Immature natural killer cell (primary cell): Measurements from ENCODE around the gene ASAH2. TPM values are rescaled to one million over a fixed set of nuclear protein-coding genes. Genes with fewer than 3 reads are reported as not detected.
A peak's percentile ranks its signal among the peaks of the same experiment; 100 is the strongest.

Experiments
- DNase-seq, 3 donors: peaks; one replicate each; pipeline ENCODE4 v3.0.0; 2022; ENCODE audit warnings: mixed read lengths in 1 of 3
- H3K27ac Mint-ChIP-seq, 6 donors: one replicate each; pipeline ENCODE4 v1.8.0; 2020; ENCODE audit warnings: mixed read lengths in 6 of 6, mild to moderate bottlenecking in 5 of 6, inconsistent platforms in 4 of 6, moderate library complexity in 3 of 6
- H3K27me3 Mint-ChIP-seq, 3 donors: one replicate each; pipeline ENCODE4 v1.8.0; 2020 to 2021; ENCODE audit warnings: low read depth in 3 of 3, mild to moderate bottlenecking in 3 of 3, mixed read lengths in 3 of 3, moderate library complexity in 3 of 3, inconsistent platforms in 1 of 3
- H3K36me3 Mint-ChIP-seq, 3 donors: one replicate each; pipeline ENCODE4 v1.8.0; 2020; ENCODE audit warnings: mixed read lengths in 3 of 3, inconsistent platforms in 2 of 3, mild to moderate bottlenecking in 2 of 3
- H3K4me1 Mint-ChIP-seq, 2 donors: one replicate each; pipeline ENCODE4 v1.8.0; 2020; ENCODE audit warnings: inconsistent platforms in 2 of 2, mild to moderate bottlenecking in 2 of 2, mixed read lengths in 2 of 2, moderate library complexity in 1 of 2
- H3K4me3 Mint-ChIP-seq, 5 donors: one replicate each; pipeline ENCODE4 v1.8.0; 2020; ENCODE audit warnings: mild to moderate bottlenecking in 5 of 5, mixed read lengths in 5 of 5, inconsistent platforms in 3 of 5, moderate library complexity in 3 of 5
- H3K9me3 Mint-ChIP-seq, 6 donors: one replicate each; pipeline ENCODE4 v1.8.0; 2020; ENCODE audit warnings: mild to moderate bottlenecking in 6 of 6, mixed read lengths in 6 of 6, inconsistent platforms in 4 of 6, moderate library complexity in 3 of 6
- polyA plus RNA-seq, 3 donors: library from polyadenylated mRNA; unstranded; fragments of 300-500 nt; fragmentation: Illumina TruSeq; gene quantifications; one replicate each; pipeline ENCODE4 v1.2.3, GENCODE V29; 2021

The ASAH2 gene
- 1 to 10 TPM in 2 of 3 donors, under 1 TPM in 1; 0.93 to 1.5 (median 1.2) TPM for polyA plus RNA-seq

DNA sequence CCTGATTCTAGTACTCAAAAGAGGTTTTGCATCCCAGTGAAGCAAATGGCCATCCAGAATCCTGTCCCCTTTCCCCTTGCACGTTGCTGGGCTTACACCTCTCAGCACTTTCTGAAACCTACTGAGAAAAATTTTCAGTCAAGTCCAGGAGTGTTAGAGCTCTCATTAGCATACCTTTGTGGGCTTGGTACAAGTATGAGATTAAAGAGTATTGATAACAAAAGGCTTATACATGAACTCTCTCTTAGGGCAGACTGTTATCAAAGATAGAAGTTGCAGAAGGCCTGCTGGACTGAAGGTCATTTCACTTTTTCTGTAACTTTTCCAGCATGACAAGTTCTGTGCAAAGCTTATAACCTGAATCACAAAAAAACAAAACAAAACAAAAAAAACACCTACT lies at the start of gene ASAH2:
Gene ASAH2 (minus strand): TSS at position 123 of the 400 bp plus-strand sequence. CDS start 2,906 bp downstream, outside the sequence.
- peaks cover 0 to 2% (median 0%) of the 10 kb centered on the region in 6 donors for H3K9me3 Mint-ChIP-seq
- H3K4me1 Mint-ChIP-seq: no peaks in the 10 kb centered on the region
- no peaks in the 10 kb centered on the region for H3K36me3 Mint-ChIP-seq
- H3K27ac Mint-ChIP-seq: no peak within 1 kb of the TSS
- H3K27me3 Mint-ChIP-seq: peaks cover 0 to 14% (median 0%) of the 10 kb centered on the region in 3 donors
- no peak within 1 kb of the TSS for H3K4me3 Mint-ChIP-seq
- DNase-seq: no peak

DNA sequence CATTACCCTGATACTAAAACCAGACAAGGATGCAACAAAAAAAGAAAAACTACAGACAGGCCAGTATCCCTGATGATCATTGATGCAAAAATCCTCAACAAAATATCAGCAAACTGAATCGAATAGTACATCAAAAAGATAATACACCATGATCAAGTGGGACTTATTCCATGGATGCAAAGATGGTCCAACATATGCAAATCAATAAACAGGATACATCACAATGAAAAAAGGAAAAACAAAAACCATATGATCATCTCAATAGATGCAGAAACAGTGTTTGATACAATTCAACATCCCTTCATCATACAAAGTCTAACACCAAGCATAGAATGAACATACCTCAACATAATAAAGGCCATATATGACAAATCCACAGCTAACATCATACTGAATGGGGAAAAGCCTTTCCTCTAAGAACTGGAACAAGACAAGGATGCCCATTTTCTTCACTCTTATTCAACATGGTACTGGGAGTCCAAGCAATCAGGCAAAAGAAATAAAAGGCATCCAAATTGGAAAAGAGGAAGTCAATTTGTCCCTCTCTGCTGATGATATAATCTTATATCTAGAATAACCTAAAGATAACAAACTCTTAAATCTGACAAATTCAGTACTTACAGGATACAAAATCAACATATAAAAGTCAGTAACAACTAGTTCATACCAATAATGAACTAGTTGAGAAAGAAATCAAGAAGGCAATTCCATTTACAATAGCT lies 48.8 kb upstream of the ASAH2 start:
- Mint-ChIP-seq H3K27ac (no peak overlapping the region), H3K4me3 (no peak overlapping the region), H3K4me1 (peaks cover 0 to 1% of the 10 kb centered on the region in 2 donors), H3K27me3 (no peaks in the 10 kb centered on the region), H3K36me3 (peaks cover 3 to 20% (median 9%) of the 10 kb centered on the region in 3 donors), H3K9me3 (peaks cover 0 to 5% (median 2%) of the 10 kb centered on the region in 6 donors)
- DNase-seq: no peak

DNA sequence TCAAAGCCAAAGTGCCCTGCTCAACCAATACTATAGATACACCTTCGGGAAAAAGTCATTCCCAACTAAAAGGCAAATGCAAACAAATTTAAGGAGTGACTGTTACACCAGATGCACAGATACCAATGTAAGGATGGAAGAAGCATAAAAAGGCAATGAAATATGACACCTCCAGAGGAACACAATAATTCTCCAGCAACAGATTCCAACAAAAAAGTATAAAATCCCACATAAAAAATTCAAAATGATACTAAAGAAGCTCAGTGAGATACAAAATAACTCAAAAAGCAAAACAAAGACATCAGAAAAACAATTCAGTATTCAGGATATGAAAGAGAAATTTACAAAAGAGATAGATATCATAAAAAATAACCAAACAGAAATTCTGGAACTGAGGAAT lies 44.1 kb upstream of the ASAH2 start:
- Mint-ChIP-seq H3K27ac (no peak overlapping the region), H3K4me1 (no peaks in the 10 kb centered on the region), H3K27me3 (peaks cover 0 to 2% (median 2%) of the 10 kb centered on the region in 3 donors), H3K36me3 (peaks cover 0 to 16% (median 3%) of the 10 kb centered on the region in 3 donors), H3K9me3 (peaks cover 0 to 5% (median 2%) of the 10 kb centered on the region in 6 donors), H3K4me3 (no peak overlapping the region)
- no peak for DNase-seq

DNA sequence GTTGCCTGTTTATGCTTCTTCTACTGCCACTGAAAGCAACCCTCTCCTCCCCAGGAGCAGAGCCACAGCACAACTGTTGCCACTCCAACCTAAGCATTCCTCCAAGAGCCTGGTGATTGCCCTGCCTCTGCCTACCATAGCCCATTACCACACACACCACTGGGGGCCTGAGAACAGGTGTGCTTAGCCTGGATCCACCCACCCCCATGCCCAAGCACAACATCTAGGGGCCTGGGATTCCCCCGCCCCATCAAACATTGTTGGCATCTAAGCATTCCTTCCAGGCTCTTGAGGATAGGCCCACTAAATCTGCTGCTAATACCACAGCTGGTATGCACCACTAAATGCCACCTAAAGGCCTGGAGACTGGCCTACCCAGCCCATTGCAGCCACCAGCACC lies 43.3 kb upstream of the ASAH2 start:
- no peaks in the 10 kb centered on the region for H3K4me1 Mint-ChIP-seq
- DNase-seq: no peak
- peaks cover 0 to 16% (median 3%) of the 10 kb centered on the region in 3 donors for H3K36me3 Mint-ChIP-seq
- no peak overlapping the region for H3K4me3 Mint-ChIP-seq
- peaks cover 0 to 5% (median 2%) of the 10 kb centered on the region in 6 donors for H3K9me3 Mint-ChIP-seq
- H3K27me3 Mint-ChIP-seq: peaks cover 0 to 2% (median 2%) of the 10 kb centered on the region in 3 donors
- no peak overlapping the region for H3K27ac Mint-ChIP-seq

DNA sequence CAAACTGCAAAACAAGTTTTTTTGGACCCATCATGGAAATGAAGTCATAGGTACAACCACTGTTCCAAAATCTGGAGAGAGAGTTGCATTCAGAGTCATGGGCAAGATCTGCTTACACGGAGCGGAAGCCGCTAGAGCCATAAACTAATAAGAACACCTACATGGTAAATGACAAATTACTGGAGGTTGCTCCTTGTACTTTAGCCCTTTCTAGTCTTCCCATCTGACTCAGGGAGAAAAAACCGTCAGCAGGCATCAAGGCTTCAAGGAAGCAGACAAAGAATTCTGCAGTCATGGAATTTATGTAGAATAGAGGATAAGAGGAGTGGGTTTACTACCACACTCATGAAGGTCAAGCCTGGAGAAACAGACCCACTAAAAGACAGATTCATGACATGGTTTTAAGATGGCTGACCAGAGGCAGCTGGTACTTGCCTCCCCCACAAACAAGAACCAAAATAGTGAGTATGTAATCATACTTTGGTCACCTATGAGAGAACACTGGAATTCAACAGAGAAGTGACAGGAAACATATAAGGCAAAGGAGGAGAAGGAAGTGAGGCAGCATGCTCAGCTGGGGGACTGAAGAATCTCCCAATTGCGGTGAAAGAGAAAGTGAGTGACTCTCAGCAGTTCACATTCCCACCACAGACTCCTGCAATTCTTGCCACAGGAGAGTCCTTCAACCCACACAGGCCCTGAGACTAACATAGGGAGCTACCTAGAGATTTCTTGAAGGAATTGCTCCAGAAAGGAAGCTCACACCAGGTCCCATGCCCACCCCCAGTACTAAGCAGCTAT lies 42.4 kb upstream of the ASAH2 start:
- Mint-ChIP-seq H3K27me3 (peaks cover 0 to 2% (median 2%) of the 10 kb centered on the region in 3 donors), H3K36me3 (peaks cover 0 to 7% (median 0%) of the 10 kb centered on the region in 3 donors), H3K27ac (no peak overlapping the region), H3K4me1 (no peaks in the 10 kb centered on the region), H3K4me3 (no peak overlapping the region), H3K9me3 (peaks cover 0 to 5% (median 2%) of the 10 kb centered on the region in 6 donors)
- no peak for DNase-seq

DNA sequence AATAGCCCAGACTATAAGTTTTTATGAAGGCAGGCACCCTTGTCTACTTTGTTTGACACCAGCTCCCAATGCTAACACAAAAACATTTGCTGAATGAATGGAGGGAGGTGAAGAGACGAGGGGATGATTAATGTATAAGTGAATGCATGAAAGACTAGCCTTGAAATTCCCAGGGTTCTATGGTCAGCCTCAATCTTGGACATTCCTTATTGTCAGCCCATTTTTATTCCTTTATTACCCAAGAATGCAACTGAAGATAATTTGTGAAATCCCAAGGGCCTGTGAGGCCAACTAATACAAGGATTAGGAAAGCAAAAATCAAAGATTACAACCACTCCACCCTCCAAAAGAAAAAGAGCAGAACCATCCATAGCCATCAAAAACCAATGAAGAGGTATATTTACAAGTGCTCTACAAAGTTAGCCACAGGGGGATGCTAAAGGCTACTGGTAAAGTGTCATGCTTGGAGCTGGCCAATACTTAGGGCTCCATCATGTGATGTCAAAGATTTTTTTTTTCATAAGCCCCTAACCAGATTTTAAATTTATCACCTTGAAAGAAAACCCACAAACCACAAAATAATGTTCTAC lies 40.0 kb upstream of the ASAH2 start:
- Mint-ChIP-seq H3K4me3 (no peak overlapping the region), H3K27ac (peak overlapping the region in 1 of 6 donors; percentile 2), H3K9me3 (no peaks in the 10 kb centered on the region), H3K4me1 (no peaks in the 10 kb centered on the region), H3K36me3 (peaks cover 0 to 3% (median 0%) of the 10 kb centered on the region in 3 donors), H3K27me3 (peaks cover 0 to 2% (median 2%) of the 10 kb centered on the region in 3 donors)
- DNase-seq: no peak

DNA sequence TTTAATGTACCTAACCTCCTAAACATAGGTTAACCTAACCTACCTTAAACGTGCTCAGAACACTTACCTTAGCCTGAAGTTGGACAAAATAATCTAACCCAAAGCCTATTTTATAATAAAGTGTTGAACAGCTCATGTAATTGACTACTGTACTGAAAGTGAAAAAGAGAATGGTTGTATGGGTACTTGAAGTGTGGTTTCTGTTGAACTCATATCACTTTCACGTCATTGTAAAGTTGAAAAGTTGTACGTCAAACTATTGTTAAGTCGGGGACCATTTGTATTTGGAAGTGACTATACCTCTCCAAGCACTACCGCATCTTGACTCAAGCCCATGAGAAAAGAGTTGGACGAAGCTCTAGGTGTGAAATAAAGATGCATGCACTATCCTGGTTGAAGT lies 37.9 kb upstream of the ASAH2 start:
- Mint-ChIP-seq H3K27ac (no peak overlapping the region), H3K36me3 (no peaks in the 10 kb centered on the region), H3K4me1 (no peaks in the 10 kb centered on the region), H3K9me3 (no peaks in the 10 kb centered on the region), H3K4me3 (no peak overlapping the region), H3K27me3 (peaks cover 0 to 2% (median 0%) of the 10 kb centered on the region in 3 donors)
- no peak for DNase-seq

DNA sequence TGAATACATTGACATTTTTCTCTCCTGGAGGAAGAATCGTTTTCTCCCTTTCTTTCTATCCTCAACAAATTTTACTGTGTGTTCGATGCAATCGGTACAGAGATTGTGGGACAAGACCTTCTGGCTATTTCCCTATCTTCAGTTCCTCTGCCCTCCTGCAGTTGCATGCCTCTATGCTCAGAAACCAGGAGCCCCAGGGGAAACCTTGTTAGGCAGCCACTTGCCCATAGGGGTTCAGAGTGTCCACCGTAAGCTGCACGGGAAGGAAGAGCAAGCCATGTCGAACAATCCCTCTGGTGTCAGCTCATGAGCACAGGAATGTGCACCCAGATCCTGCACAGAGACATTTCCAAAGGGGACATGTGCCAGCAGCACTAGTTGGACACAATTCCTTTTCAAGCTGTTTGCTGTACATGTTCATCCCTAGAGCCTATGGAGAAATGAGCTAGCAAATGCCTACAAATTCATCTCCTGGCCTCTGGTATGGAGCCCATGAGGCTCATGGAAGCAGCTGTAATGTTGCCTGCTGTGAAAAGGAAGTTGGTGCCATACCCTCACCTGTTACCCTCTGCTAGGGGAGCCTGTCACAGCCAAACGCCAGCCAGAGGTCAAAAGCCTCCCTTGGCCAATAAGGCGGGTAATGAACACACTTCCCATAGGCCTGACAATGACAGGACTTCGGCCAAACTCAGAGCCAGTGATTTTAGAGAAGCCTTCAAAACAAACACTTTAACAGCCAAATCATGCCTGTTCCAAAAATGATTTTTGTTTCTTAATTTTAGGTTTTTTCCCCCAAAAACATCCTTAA lies 35.9 kb upstream of the ASAH2 start:
- H3K27ac Mint-ChIP-seq: no peak overlapping the region
- no peaks in the 10 kb centered on the region for H3K36me3 Mint-ChIP-seq
- peaks cover 4 to 6% (median 4%) of the 10 kb centered on the region in 3 donors for H3K27me3 Mint-ChIP-seq
- no peak overlapping the region for H3K4me3 Mint-ChIP-seq
- H3K4me1 Mint-ChIP-seq: no peaks in the 10 kb centered on the region
- DNase-seq: no peak
- no peaks in the 10 kb centered on the region for H3K9me3 Mint-ChIP-seq

DNA sequence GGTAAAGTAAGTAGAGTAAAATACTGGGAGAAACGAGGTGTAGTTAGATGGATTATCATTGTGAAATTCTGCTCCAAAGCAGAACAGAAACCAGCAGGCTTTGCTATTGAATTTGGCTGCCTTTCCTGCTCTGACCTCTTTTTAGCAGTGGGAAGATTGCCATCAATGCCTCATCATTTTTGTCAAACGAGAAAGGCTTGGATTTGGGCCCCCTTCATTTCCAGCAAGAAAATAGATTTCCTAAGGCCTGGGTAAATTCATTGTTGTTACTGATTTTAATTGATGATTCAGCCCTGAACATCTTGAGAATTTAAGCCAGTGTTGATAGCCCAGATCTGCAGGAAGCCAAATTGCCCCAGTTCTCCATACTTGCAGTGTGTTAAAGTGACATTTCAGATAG lies 35.2 kb upstream of the ASAH2 start:
- Mint-ChIP-seq H3K36me3 (no peaks in the 10 kb centered on the region), H3K9me3 (no peaks in the 10 kb centered on the region), H3K27ac (no peak overlapping the region), H3K4me1 (no peaks in the 10 kb centered on the region), H3K4me3 (no peak overlapping the region), H3K27me3 (peaks cover 6 to 11% (median 6%) of the 10 kb centered on the region in 3 donors)
- DNase-seq: no peak

DNA sequence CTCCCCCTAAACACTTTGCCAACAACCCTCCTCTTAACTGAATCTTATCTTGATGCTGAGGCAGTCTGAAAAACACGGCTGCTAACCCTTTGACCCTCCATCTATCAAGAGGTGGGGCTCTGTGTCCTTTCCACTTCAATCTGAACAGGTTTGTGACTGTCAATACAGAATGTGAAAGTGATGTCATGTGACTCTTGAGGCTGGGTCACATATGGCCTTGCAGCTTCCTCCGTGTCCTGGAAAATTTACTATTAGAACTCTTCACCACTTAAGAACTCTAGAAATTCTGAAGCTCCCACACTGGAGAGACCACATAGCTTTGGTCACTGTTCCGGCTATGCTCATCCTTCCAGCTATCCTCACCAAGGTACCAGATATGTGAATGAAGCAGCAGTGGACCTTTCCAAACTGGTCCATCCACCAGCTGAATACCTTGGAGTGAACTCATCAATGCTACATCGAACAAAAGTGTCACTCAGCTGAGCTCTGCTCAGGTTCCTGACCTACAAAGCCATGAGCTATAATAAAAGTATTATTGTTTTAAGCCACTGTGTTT lies 30.7 kb upstream of the ASAH2 start:
- Mint-ChIP-seq H3K9me3 (no peaks in the 10 kb centered on the region), H3K27me3 (peaks cover 7 to 13% (median 10%) of the 10 kb centered on the region in 3 donors), H3K4me1 (no peaks in the 10 kb centered on the region), H3K36me3 (no peaks in the 10 kb centered on the region), H3K27ac (no peak overlapping the region), H3K4me3 (no peak overlapping the region)
- DNase-seq: no peak

DNA sequence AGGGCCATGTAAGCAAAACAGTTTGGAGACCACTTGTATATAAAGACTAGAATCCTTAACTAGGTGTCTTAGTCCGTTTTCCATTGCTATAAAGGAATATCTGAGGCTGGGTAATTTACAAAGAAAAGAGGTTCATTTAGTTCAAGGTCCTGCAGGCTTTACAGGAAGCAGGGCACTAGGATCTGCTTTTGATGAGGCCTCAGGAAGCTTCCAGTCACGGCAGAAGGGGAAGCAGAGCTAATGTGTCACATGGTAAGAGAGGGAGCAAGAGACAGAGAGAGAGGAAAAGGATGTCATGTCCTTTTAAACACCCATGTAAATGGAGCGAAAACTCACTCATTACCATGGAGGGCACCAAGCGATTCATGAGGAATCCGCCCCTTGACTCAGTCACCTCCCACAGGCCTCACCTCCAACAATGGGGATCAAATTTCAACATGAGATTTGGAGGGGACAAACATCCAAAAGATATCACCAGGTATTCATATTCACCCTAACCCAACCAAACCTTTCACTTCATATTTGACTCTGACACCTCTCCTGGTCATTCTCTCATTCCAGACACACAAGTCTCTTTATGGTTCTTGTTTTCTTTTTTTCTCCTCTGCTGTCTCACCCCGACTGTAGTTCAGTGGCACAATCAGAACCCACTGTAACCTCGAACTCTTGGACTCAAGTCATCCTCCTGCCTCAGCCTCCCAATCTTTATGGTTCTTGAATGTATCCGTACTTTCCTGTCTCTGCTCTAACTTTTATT lies 30.1 kb upstream of the ASAH2 start:
- H3K4me3 Mint-ChIP-seq: no peak overlapping the region
- no peaks in the 10 kb centered on the region for H3K9me3 Mint-ChIP-seq
- no peaks in the 10 kb centered on the region for H3K4me1 Mint-ChIP-seq
- no peak for DNase-seq
- H3K27ac Mint-ChIP-seq: no peak overlapping the region
- H3K27me3 Mint-ChIP-seq: peaks cover 9 to 13% (median 10%) of the 10 kb centered on the region in 3 donors
- no peaks in the 10 kb centered on the region for H3K36me3 Mint-ChIP-seq

DNA sequence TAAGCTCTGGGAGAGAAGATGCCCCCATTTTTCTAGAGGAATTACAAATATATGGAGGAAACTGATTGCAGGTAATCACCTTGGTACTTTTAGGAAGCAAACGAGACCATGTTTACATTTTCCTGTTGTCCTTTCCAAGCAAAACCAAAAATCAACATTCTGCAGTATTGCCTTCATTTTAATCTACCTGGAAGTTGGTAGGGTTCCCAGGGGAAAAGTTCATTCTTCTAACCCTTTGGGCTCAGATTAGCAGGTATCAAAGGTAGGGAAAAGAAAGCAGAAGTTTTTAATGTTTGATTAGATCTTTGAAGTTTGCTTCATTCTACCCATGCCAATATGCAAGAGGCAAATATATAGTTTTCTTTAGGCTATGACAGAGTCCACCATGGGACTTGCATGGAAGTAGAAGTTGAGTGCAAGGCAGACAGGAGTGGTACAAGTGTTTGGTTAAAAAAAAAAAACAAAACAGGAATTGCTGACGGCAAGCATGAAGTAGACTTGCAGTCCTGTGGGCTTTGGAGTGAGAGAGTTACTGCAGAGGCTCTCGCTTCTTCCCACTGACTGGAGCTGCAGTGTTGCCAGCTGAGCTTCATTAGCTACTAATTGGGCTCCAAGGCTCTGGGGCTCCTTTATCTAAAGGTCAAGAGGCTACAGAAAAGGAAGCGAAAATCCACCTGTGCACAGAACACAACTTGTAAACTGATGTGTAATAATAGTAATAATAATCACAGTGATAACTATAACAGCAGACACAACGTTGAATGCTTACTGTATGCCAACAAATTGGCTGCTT lies 28.9 kb upstream of the ASAH2 start:
- Mint-ChIP-seq H3K4me3 (no peak overlapping the region), H3K9me3 (no peaks in the 10 kb centered on the region), H3K27me3 (peaks cover 9 to 18% (median 12%) of the 10 kb centered on the region in 3 donors), H3K4me1 (no peaks in the 10 kb centered on the region), H3K36me3 (no peaks in the 10 kb centered on the region), H3K27ac (no peak overlapping the region)
- DNase-seq: no peak
